ENCODE measurements around the gene TOX3. TPM values are rescaled to one million over a fixed set of nuclear protein-coding genes. Genes with fewer than 3 reads are reported as not detected.

TOX3 gene
- total and polyA plus RNA-seq, 2 donors (not counting 1 experiment from before 2014, with no cell fraction given) = not detected

DNA sequence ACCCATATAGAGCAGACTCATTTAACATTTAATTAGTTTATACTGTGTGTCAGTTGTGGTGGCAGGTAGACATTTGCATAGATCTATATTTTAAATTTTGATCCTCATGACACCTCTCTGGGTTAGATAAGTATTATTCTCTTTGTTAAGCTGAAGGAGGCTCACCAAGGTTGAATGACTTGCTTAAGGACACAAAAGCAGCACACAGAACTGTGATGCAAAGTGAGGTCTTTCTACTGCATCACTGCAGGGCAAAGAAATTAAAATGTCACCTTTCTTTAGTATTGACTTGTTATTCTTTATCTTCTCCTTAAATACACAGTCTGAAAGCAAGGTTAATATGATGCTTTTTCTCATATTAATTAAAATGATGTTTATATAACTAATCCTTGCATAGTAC, 8.6 kb upstream of the TOX3 start:
- H3K27me3 ChIP-seq (replicated peaks in 1 of 4; ENCODE audit: control extremely low read depth in 1 of 4, control insufficient read depth in 3 of 4, insufficient read depth in 4 of 4, low read length in 3 of 4) = no peaks in the 10 kb centered on the region
- H3K4me2 ChIP-seq (replicated peaks; ENCODE audit: low read depth, low read length, poor library complexity, severe bottlenecking) = no peak overlapping the region
- no peaks in the 10 kb centered on the region for H3K36me3 ChIP-seq (replicated peaks in 1 of 2; ENCODE audit: control extremely low read depth in 1 of 2, control insufficient read depth in 1 of 2, extremely low read depth in 1 of 2, insufficient read depth in 2 of 2, low read length in 1 of 2)
- no peak overlapping the region for H3K4me3 ChIP-seq (ENCODE audit: control extremely low read depth in 1 of 5, extremely low read depth in 1 of 5, insufficient read depth in 1 of 5, low read depth in 2 of 5, low read length in 4 of 5)
- no peak for TF ChIP-seq EZH2 (IDR thresholded peaks at IDR 0.05; ENCODE audit: borderline replicate concordance, insufficient read depth, low read depth, low read length, poor library complexity, severe bottlenecking)
- TF ChIP-seq, protein P1, sequence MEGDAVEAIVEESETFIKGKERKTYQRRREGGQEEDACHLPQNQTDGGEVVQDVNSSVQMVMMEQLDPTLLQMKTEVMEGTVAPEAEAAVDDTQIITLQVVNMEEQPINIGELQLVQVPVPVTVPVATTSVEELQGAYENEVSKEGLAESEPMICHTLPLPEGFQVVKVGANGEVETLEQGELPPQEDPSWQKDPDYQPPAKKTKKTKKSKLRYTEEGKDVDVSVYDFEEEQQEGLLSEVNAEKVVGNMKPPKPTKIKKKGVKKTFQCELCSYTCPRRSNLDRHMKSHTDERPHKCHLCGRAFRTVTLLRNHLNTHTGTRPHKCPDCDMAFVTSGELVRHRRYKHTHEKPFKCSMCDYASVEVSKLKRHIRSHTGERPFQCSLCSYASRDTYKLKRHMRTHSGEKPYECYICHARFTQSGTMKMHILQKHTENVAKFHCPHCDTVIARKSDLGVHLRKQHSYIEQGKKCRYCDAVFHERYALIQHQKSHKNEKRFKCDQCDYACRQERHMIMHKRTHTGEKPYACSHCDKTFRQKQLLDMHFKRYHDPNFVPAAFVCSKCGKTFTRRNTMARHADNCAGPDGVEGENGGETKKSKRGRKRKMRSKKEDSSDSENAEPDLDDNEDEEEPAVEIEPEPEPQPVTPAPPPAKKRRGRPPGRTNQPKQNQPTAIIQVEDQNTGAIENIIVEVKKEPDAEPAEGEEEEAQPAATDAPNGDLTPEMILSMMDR (IDR thresholded peaks at IDR 0.05) = no peak
- H3K9me3 ChIP-seq (ENCODE audit: control extremely low read depth in 1 of 3, control insufficient read depth in 2 of 3, insufficient read depth in 1 of 3, low read length in 2 of 3) = no peaks in the 10 kb centered on the region
- no peaks in the 10 kb centered on the region for H3K4me1 Mint-ChIP-seq
- DNase-seq (no peak), ATAC-seq (ENCODE audit: low read depth) (no peak)
- ChIA-PET CTCF (no interaction called here), POLR2A (no interaction called here)
- H3K9ac ChIP-seq (ENCODE audit: low read length) = no peak overlapping the region
- no peak overlapping the region for H3K4me3 Mint-ChIP-seq
- peaks cover 8% of the 10 kb centered on the region for H3K9me3 Mint-ChIP-seq (ENCODE audit: insufficient read depth)
- H3K27ac Mint-ChIP-seq = no peak overlapping the region
- intact Hi-C loops (cut with micrococcal nuclease) = no loop called here
- no peak overlapping the region for H3K27ac ChIP-seq (ENCODE audit: low read length in 2 of 2)
- H3K27me3 Mint-ChIP-seq = peaks cover 2% of the 10 kb centered on the region
- no peaks in the 10 kb centered on the region for H3K79me2 ChIP-seq (ENCODE audit: control insufficient read depth, insufficient read depth, low read length)
- H2AFZ ChIP-seq (ENCODE audit: insufficient read depth, low read depth, low read length, poor library complexity, severe bottlenecking) = no peak overlapping the region
- H4K20me1 ChIP-seq (ENCODE audit: control insufficient read depth, insufficient read depth, low read length, poor library complexity, severe bottlenecking) = no peaks in the 10 kb centered on the region
- no peaks in the 10 kb centered on the region for H3K4me1 ChIP-seq (ENCODE audit: control insufficient read depth in 2 of 2, insufficient read depth in 2 of 2, low read length in 2 of 2)

DNA sequence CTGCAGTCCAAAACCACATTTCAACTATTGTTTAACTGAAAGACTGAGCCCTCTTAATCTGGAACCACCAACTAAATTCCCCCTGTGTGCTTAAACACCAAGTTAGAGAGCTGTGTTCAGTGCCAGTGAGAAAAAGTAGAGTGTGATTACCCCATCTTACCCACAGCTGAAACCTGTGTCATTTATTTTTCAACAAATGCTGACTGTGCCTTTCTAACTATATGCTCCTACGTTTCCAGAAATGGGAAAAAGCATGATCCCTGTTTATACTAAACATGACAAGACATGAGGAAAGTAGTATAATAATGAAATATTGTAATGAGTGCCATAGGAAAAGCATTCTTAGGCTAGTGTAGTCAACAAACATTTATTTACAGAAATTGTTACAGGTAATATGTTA, 7.4 kb upstream of the TOX3 start:
- Histone ChIP-seq H3K9me3 (ENCODE audit: control extremely low read depth in 1 of 3, control insufficient read depth in 2 of 3, insufficient read depth in 1 of 3, low read length in 2 of 3) (no peaks in the 10 kb centered on the region), H3K4me1 (ENCODE audit: control insufficient read depth in 2 of 2, insufficient read depth in 2 of 2, low read length in 2 of 2) (no peaks in the 10 kb centered on the region), H3K9ac (ENCODE audit: low read length) (no peak overlapping the region), H3K4me2 (replicated peaks; ENCODE audit: low read depth, low read length, poor library complexity, severe bottlenecking) (no peak overlapping the region), H3K4me3 (ENCODE audit: control extremely low read depth in 1 of 5, extremely low read depth in 1 of 5, insufficient read depth in 1 of 5, low read depth in 2 of 5, low read length in 4 of 5) (no peak overlapping the region), H3K79me2 (ENCODE audit: control insufficient read depth, insufficient read depth, low read length) (no peaks in the 10 kb centered on the region), H3K27me3 (replicated peaks in 1 of 4; ENCODE audit: control extremely low read depth in 1 of 4, control insufficient read depth in 3 of 4, insufficient read depth in 4 of 4, low read length in 3 of 4) (no peaks in the 10 kb centered on the region), H3K27ac (ENCODE audit: low read length in 2 of 2) (no peak overlapping the region), H4K20me1 (ENCODE audit: control insufficient read depth, insufficient read depth, low read length, poor library complexity, severe bottlenecking) (no peaks in the 10 kb centered on the region), H2AFZ (ENCODE audit: insufficient read depth, low read depth, low read length, poor library complexity, severe bottlenecking) (no peak overlapping the region), H3K36me3 (replicated peaks in 1 of 2; ENCODE audit: control extremely low read depth in 1 of 2, control insufficient read depth in 1 of 2, extremely low read depth in 1 of 2, insufficient read depth in 2 of 2, low read length in 1 of 2) (no peaks in the 10 kb centered on the region)
- POLR2A ChIA-PET = no interaction called here
- no peak for DNase-seq
- Mint-ChIP-seq H3K4me3 (no peak overlapping the region), H3K4me1 (no peaks in the 10 kb centered on the region), H3K9me3 (ENCODE audit: insufficient read depth) (peaks cover 8% of the 10 kb centered on the region), H3K27ac (no peak overlapping the region), H3K27me3 (peaks cover 3% of the 10 kb centered on the region)
- intact Hi-C loops (cut with micrococcal nuclease) = no loop called here
- no CpG with 5 or more reads among the region's 1 CpG for whole genome bisulfite sequencing (ENCODE audit: insufficient coverage)
- CTCF ChIA-PET = no interaction called here
- TF ChIP-seq, protein P1 (IDR thresholded peaks at IDR 0.05) = no peak
- TF ChIP-seq EZH2 (IDR thresholded peaks at IDR 0.05; ENCODE audit: borderline replicate concordance, insufficient read depth, low read depth, low read length, poor library complexity, severe bottlenecking) = no peak
- no peak for ATAC-seq (ENCODE audit: low read depth)
